ENCODE results near the gene KIAA0753. TPM values are rescaled to one million over a fixed set of nuclear protein-coding genes. Genes with fewer than 3 reads are reported as not detected.

Gene KIAA0753
- total and polyA plus RNA-seq, 10 of the 15 experiments (the other 5 are each of a cell fraction or from before 2014, with no cell fraction given) = 2.2 to 15.2 (median 7.7) TPM

- no peak overlapping the region for H2AFZ ChIP-seq (ENCODE audit: control insufficient read depth, low read depth, low read length)
- WGBS (ENCODE audit: insufficient coverage, insufficient replicate concordance, low lambda C conversion rate, missing lambda C conversion rate) = 63% methylated on average over 7 of the region's 7 CpGs
- POLR2A ChIA-PET = interaction anchor here (0.7 kb wide), 1 partner anchor 17 kb away, joined by 3 read pairs; no protein-coding TSS in a partner anchor
These were observed 30.9 kb upstream of the KIAA0753 start for GRCh38 chr17:6671431-6671830.

More at GRCh38 chr17:6671431-6671830, 30.9 kb upstream of the KIAA0753 start:
- ChIA-PET SMC1A (ENCODE audit: uncharacterized antibody, unreplicated experiment) (no interaction called here), CTCF (interaction anchor here (0.7 to 3.5 kb wide), 3 partner anchors 198 to 333 kb away, joined by 3 to 10 read pairs (median 5); no protein-coding TSS in a partner anchor), RAD21 (ENCODE audit: unreplicated experiment) (no interaction called here)
- no peak for DNase-seq (ENCODE audit: low read depth, low spot score)
- H3K4me2 ChIP-seq (ENCODE audit: control insufficient read depth, insufficient read depth) = no peak overlapping the region
- no peaks in the 10 kb centered on the region for H4K20me1 ChIP-seq (ENCODE audit: control insufficient read depth, insufficient read depth)
- no peak for FAIRE-seq
- in situ Hi-C loops (cut with MboI) (no loop called here), intact Hi-C loops (cut with micrococcal nuclease; ENCODE audit: unreplicated experiment) (no loop called here)
- ATAC-seq = no peak
- H3K27ac ChIP-seq (ENCODE audit: control insufficient read depth, insufficient read depth) = no peak overlapping the region
- no peak for TF ChIP-seq SPI1 (IDR thresholded peaks at IDR 0.05; ENCODE audit: borderline replicate concordance, insufficient read depth, low read depth, low read length)
- no peak for TF ChIP-seq SUPT20H (IDR thresholded peaks at IDR 0.05; ENCODE audit: borderline replicate concordance, control insufficient read depth, low read depth, low read length)
- no peak for TF ChIP-seq RAD51 (IDR thresholded peaks at IDR 0.05)
- no peak for TF ChIP-seq TARDBP (IDR thresholded peaks at IDR 0.05; ENCODE audit: borderline replicate concordance)
- no peak for TF ChIP-seq ZNF217 (IDR thresholded peaks at IDR 0.05)
- TF ChIP-seq EED (IDR thresholded peaks at IDR 0.05; ENCODE audit: low read depth) = no peak
- no peak for TF ChIP-seq SMC3 (IDR thresholded peaks at IDR 0.05; ENCODE audit: borderline replicate concordance, low read length)
- TF ChIP-seq MLLT1 (IDR thresholded peaks at IDR 0.05) = no peak
- no peak for TF ChIP-seq MTA2 (IDR thresholded peaks at IDR 0.05; ENCODE audit: low read depth)
- no peaks in the 10 kb centered on the region for H3K79me2 ChIP-seq (ENCODE audit: control insufficient read depth, insufficient read depth, low read length)
- no peak overlapping the region for H3K9ac ChIP-seq (ENCODE audit: control insufficient read depth, insufficient read depth, low read length)
- no peak overlapping the region for H3K4me3 ChIP-seq
- H3K36me3 ChIP-seq (ENCODE audit: control insufficient read depth in 2 of 2, insufficient read depth in 2 of 2, low read length in 1 of 2) = no peaks in the 10 kb centered on the region
- H3K27me3 ChIP-seq (replicated peaks in 1 of 2; ENCODE audit: control insufficient read depth in 2 of 2, insufficient read depth in 2 of 2, low read length in 1 of 2) = 0 out of 4 replicates have a peak, but pooled peaks cover 0 to 2% of the 10 kb centered on the region in 2 experiments
- H3K4me1 ChIP-seq (ENCODE audit: control insufficient read depth, insufficient read depth, low read length) = no peaks in the 10 kb centered on the region
- no TSS peak for BruUV-seq (replicated peaks)
- no peaks in the 10 kb centered on the region for H3K9me3 ChIP-seq (replicated peaks; ENCODE audit: control insufficient read depth, insufficient read depth, low read length)
